GM23248 (cell line): ENCODE data around the gene FOXI2.

Source experiments
- EZH2 ChIP-seq: fragments of 200-600 bp; sonication (generic); IDR thresholded peaks from 2 replicates; pipeline ENCODE4 v1.6.1; 2018; ENCODE audit warnings: antibody characterized with exemption, mild to moderate bottlenecking; ENCODE audit not compliant: insufficient read depth, poor library complexity, severe bottlenecking
- EZH2phosphoT487 ChIP-seq: fragments of 200-600 bp; sonication (generic); IDR thresholded peaks from 2 replicates; pipeline ENCODE4 v1.6.1; 2018; ENCODE audit warnings: antibody characterized with exemption, moderate library complexity, mild to moderate bottlenecking, low read depth; ENCODE audit not compliant: insufficient read depth

DNA sequence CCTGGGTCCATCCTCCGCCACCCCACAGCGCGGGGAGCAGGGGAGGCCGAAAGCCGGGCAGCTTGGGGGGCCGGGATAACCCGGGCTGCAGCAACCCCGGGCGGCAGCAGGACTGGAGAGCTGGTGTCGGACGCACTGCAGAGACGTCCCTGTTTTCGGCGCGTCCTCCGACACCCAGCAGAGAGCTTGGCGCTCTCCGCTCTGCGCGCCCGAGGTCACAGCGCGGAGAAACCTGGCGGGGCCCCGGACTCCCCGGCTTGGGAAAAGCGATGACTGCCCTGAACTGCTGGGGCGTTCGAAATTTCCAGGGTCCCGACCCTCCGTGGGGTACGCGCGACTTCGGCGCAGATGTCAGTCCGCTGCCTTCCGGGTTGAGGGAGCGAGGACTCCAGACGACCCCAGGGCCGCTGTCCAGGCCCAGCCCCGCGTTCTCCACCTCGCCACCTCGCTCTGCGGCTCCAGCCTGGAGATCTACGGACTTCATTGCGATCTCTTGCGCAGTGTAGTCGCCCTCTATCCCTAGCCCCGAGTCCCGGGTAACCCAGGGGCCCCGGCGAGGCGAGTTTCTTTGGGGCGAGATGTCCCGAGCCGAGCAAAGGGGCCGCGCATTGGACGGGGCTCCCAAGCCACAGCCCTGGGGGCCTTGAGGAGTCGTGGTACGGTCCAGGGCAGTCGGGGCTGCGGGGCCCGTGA, 617 bp upstream of the FOXI2 start:
- TF ChIP-seq EZH2 (no peak), EZH2phosphoT487 (no peak)
